ENCODE results near the gene ZNF655. TPM values are rescaled to one million over a fixed set of nuclear protein-coding genes. Genes with fewer than 3 reads are reported as not detected.

Gene ZNF655
- total RNA-seq, 1 experiment from 2014 or later: 59.3 TPM

DNA sequence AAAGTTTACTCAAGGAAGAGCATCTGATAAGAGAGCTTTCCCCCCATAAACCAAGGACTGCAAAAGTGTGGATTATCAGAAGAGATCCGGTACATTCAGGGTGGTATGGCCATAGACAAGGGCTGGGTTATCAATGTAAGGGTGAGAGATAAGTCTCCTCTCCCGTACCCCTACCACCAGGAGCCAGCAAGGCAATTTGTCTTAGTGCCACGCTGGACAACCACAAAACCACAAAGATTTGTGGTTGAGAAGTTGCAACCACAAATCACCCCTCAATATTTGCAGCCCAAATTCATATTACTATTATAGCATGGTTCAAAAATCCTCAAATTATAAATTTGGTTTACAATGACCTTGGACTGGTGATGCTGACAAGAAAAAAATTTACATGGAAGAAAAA, 56.1 kb downstream of the ZNF655 start:
- POLR2A ChIA-PET (ENCODE audit: low non-redundant PET): no interaction called here
- H3K27me3 ChIP-seq (replicated peaks; ENCODE audit: insufficient read depth, low read depth, low read length, poor library complexity): no peaks in the 10 kb centered on the region
- H3K4me3 ChIP-seq (ENCODE audit: low read depth, low read length, poor library complexity, severe bottlenecking): no peak overlapping the region
- no TSS peak for BruUV-seq (replicated peaks)
- H3K4me1 ChIP-seq (ENCODE audit: insufficient read depth, low read length, poor library complexity, severe bottlenecking): peaks cover 5% of the 10 kb centered on the region
- no peak overlapping the region for H3K27ac ChIP-seq (ENCODE audit: low read depth, low read length, poor library complexity, severe bottlenecking)
- H3K9me3 ChIP-seq (ENCODE audit: low read depth, low read length, poor library complexity, severe bottlenecking): no peaks in the 10 kb centered on the region
- intact Hi-C loops (cut with micrococcal nuclease; ENCODE audit: unreplicated experiment): no loop called here
- CTCF ChIA-PET: no interaction called here
- no peak for DNase-seq (ENCODE audit: low spot score)
- peaks cover 10% of the 10 kb centered on the region for H3K36me3 ChIP-seq (ENCODE audit: insufficient read depth, low read length, poor library complexity, severe bottlenecking)
- TF ChIP-seq, protein P1, sequence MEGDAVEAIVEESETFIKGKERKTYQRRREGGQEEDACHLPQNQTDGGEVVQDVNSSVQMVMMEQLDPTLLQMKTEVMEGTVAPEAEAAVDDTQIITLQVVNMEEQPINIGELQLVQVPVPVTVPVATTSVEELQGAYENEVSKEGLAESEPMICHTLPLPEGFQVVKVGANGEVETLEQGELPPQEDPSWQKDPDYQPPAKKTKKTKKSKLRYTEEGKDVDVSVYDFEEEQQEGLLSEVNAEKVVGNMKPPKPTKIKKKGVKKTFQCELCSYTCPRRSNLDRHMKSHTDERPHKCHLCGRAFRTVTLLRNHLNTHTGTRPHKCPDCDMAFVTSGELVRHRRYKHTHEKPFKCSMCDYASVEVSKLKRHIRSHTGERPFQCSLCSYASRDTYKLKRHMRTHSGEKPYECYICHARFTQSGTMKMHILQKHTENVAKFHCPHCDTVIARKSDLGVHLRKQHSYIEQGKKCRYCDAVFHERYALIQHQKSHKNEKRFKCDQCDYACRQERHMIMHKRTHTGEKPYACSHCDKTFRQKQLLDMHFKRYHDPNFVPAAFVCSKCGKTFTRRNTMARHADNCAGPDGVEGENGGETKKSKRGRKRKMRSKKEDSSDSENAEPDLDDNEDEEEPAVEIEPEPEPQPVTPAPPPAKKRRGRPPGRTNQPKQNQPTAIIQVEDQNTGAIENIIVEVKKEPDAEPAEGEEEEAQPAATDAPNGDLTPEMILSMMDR (conservative IDR thresholded peaks at IDR 0.05; ENCODE audit: low read depth, low read length): no peak
- TF ChIP-seq EZH2 (IDR thresholded peaks at IDR 0.05; ENCODE audit: borderline replicate concordance, low read depth, low read length, poor library complexity, severe bottlenecking): no peak

DNA sequence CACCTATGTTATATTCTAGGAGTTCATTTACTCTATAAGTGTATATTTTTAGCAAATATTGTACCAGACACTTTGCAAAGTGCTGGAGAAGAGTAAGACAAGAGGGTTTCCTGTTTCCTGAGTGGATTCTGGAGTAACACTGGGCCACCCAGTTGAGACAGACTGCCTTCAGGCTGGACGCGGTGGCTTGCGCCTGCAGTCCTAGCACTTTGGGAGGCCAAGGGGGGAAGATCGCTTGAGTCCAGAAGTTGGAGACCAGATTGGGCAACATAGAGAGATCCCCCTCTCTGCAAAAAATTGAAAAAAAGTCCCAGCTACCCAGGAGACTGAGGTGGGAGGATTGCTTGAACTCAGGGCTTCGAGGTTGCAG, 57.5 kb downstream of the ZNF655 start:
- Histone ChIP-seq H3K4me3 (ENCODE audit: low read depth, low read length, poor library complexity, severe bottlenecking) (peak overlapping the region; percentile 86), H3K9me3 (ENCODE audit: low read depth, low read length, poor library complexity, severe bottlenecking) (no peaks in the 10 kb centered on the region), H3K27me3 (replicated peaks; ENCODE audit: insufficient read depth, low read depth, low read length, poor library complexity) (no peaks in the 10 kb centered on the region), H3K27ac (ENCODE audit: low read depth, low read length, poor library complexity, severe bottlenecking) (no peak overlapping the region), H3K4me1 (ENCODE audit: insufficient read depth, low read length, poor library complexity, severe bottlenecking) (peaks cover 5% of the 10 kb centered on the region), H3K36me3 (ENCODE audit: insufficient read depth, low read length, poor library complexity, severe bottlenecking) (peaks cover 25% of the 10 kb centered on the region)
- no peak for DNase-seq (ENCODE audit: low spot score)
- no peak for TF ChIP-seq EZH2 (IDR thresholded peaks at IDR 0.05; ENCODE audit: borderline replicate concordance, low read depth, low read length, poor library complexity, severe bottlenecking)
- TF ChIP-seq, protein P1 (conservative IDR thresholded peaks at IDR 0.05; ENCODE audit: low read depth, low read length): no peak
- ChIA-PET CTCF (interaction anchor here (1.1 kb wide), 1 partner anchor 64 kb away, joined by 3 read pairs; the partner anchor contains the start of gene FAM200A), POLR2A (ENCODE audit: low non-redundant PET) (no interaction called here)
- BruUV-seq (replicated peaks): TSS peak; percentile 55
- intact Hi-C loops (cut with micrococcal nuclease; ENCODE audit: unreplicated experiment): no loop called here

DNA sequence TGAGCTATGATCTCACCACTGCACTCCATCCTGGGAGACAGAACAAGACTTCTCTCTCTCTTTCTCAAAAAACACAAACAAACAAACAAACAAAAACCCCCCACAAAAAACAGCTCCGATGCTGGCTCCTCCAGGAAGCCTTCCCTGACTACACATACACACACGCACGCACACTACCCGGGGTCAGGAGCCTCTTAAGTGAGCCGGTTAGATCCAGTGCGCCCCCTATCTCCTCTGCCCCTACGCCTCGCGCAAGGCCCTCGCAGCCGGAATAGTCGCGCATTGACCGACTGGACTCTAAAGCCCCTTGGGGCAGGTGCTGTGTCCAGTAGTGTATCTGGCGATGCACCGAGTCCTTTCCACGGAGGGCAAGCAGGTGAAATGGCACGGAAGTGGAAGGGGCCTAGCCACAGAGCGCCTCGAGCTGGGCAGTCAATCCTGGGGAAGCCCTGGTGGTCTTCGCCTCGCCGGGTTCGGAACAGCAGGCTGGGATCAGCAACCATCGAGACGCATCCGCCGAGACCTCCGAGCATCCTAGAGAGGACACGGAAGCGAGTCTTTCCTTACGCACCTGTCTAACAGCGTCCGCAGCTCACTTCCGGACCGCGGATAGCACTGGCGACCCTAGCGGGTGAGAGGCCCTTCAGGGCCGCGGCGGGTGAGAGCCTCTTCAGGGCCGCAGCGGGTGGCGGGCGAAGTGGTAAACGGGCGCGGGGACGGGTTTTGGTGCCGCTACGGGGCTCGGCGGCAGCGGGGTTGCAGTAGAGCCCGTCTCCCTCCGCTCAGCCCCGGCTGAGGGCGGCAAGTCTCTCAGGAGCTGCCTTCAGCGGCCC, 58.1 kb downstream of the ZNF655 start, which contains the start of gene ZSCAN25:
ZSCAN25 (plus strand) TSS at position 588 of the 833 bp plus-strand sequence. CDS start 2,661 bp downstream, outside the sequence.
- POLR2A ChIA-PET (ENCODE audit: low non-redundant PET): interaction anchor here (0.6 kb wide), 1 partner anchor 38 kb away, joined by 9 read pairs; no protein-coding TSS in a partner anchor
- Histone ChIP-seq H3K4me1 (ENCODE audit: insufficient read depth, low read length, poor library complexity, severe bottlenecking) (peaks cover 5% of the 10 kb centered on the region), H3K36me3 (ENCODE audit: insufficient read depth, low read length, poor library complexity, severe bottlenecking) (peaks cover 31% of the 10 kb centered on the region), H3K4me3 (ENCODE audit: low read depth, low read length, poor library complexity, severe bottlenecking) (peak within 1 kb of the TSS; percentile 86), H3K27me3 (replicated peaks; ENCODE audit: insufficient read depth, low read depth, low read length, poor library complexity) (no peaks in the 10 kb centered on the region), H3K27ac (ENCODE audit: low read depth, low read length, poor library complexity, severe bottlenecking) (peak within 1 kb of the TSS; percentile 81), H3K9me3 (ENCODE audit: low read depth, low read length, poor library complexity, severe bottlenecking) (no peaks in the 10 kb centered on the region)
- TF ChIP-seq, protein P1 (conservative IDR thresholded peaks at IDR 0.05; ENCODE audit: low read depth, low read length): peak; percentile 63
- TF ChIP-seq EZH2 (IDR thresholded peaks at IDR 0.05; ENCODE audit: borderline replicate concordance, low read depth, low read length, poor library complexity, severe bottlenecking): no peak
- intact Hi-C loops (cut with micrococcal nuclease; ENCODE audit: unreplicated experiment): no loop called here
- CTCF ChIA-PET: interaction anchor here (1.1 kb wide), 1 partner anchor 64 kb away, joined by 3 read pairs; the partner anchor contains the start of gene FAM200A
- peak; percentile 96 for DNase-seq (ENCODE audit: low spot score)
- no TSS peak for BruUV-seq (replicated peaks)

All from A673 (cell line).